ENCODE measurements around the gene PARP12. TPM values are rescaled to one million over a fixed set of nuclear protein-coding genes. Genes with fewer than 3 reads are reported as not detected.

Gene PARP12
- polyA plus RNA-seq, 4 donors: 30.9 to 150 (median 68.1) TPM

- FAIRE-seq (no peak), DNase-seq (no peak)
- Histone ChIP-seq H3K36me3 (ENCODE audit: control insufficient read depth in 3 of 3, insufficient read depth in 2 of 3, low read depth in 1 of 3, low read length in 3 of 3) (peaks cover 0 to 4% (median 0%) of the 10 kb centered on the region in 3 donors), H3K27me3 (ENCODE audit: control insufficient read depth in 3 of 3, insufficient read depth in 3 of 3, low read length in 3 of 3) (no peaks in the 10 kb centered on the region), H3K27ac (ENCODE audit: low read depth in 1 of 3, low read length in 2 of 3) (no peak overlapping the region), H3K4me3 (ENCODE audit: low read depth in 1 of 3, low read length in 3 of 3) (no peak overlapping the region), H3K9me3 (ENCODE audit: control insufficient read depth in 2 of 2, insufficient read depth in 1 of 2, low read depth in 1 of 2, low read length in 1 of 2) (no peaks in the 10 kb centered on the region), H3K4me1 (ENCODE audit: control insufficient read depth in 3 of 3, insufficient read depth in 2 of 3, low read depth in 1 of 3, low read length in 2 of 3) (peaks cover 0 to 23% (median 7%) of the 10 kb centered on the region in 3 donors)
- 77 to 88% (median 87%) methylated on average over 7 of the region's 7 CpGs for WGBS, 3 donors
Measured at GRCh38 chr7:140082770-140083169, 20.0 kb upstream of the PARP12 start.

GRCh38 chr7:140081774-140082425, 19.1 kb upstream of the PARP12 start:
- Histone ChIP-seq H3K27ac (ENCODE audit: low read depth in 1 of 3, low read length in 2 of 3) (no peak overlapping the region), H3K27me3 (ENCODE audit: control insufficient read depth in 3 of 3, insufficient read depth in 3 of 3, low read length in 3 of 3) (no peaks in the 10 kb centered on the region), H3K4me3 (ENCODE audit: low read depth in 1 of 3, low read length in 3 of 3) (no peak overlapping the region), H3K4me1 (ENCODE audit: control insufficient read depth in 3 of 3, insufficient read depth in 2 of 3, low read depth in 1 of 3, low read length in 2 of 3) (peaks cover 0 to 23% (median 7%) of the 10 kb centered on the region in 3 donors), H3K36me3 (ENCODE audit: control insufficient read depth in 3 of 3, insufficient read depth in 2 of 3, low read depth in 1 of 3, low read length in 3 of 3) (peaks cover 0 to 4% (median 0%) of the 10 kb centered on the region in 3 donors), H3K9me3 (ENCODE audit: control insufficient read depth in 2 of 2, insufficient read depth in 1 of 2, low read depth in 1 of 2, low read length in 1 of 2) (no peaks in the 10 kb centered on the region)
- 89 to 94% (median 92%) methylated on average over 11 of the region's 11 CpGs for WGBS, 3 donors
- no peak for FAIRE-seq
- DNase-seq: no peak

GRCh38 chr7:140080919-140081318, 18.2 kb upstream of the PARP12 start:
- no peaks in the 10 kb centered on the region for H3K27me3 ChIP-seq (ENCODE audit: control insufficient read depth in 3 of 3, insufficient read depth in 3 of 3, low read length in 3 of 3)
- DNase-seq: peak in 1 of 2 donors; percentile 93
- 14 to 58% (median 39%) methylated on average over 7 of the region's 7 CpGs for WGBS, 3 donors
- no peak overlapping the region for H3K4me3 ChIP-seq (ENCODE audit: low read depth in 1 of 3, low read length in 3 of 3)
- H3K36me3 ChIP-seq (ENCODE audit: control insufficient read depth in 3 of 3, insufficient read depth in 2 of 3, low read depth in 1 of 3, low read length in 3 of 3): no peaks in the 10 kb centered on the region
- no peaks in the 10 kb centered on the region for H3K9me3 ChIP-seq (ENCODE audit: control insufficient read depth in 2 of 2, insufficient read depth in 1 of 2, low read depth in 1 of 2, low read length in 1 of 2)
- H3K4me1 ChIP-seq (ENCODE audit: control insufficient read depth in 3 of 3, insufficient read depth in 2 of 3, low read depth in 1 of 3, low read length in 2 of 3): peaks cover 0 to 23% (median 7%) of the 10 kb centered on the region in 3 donors
- no peak overlapping the region for H3K27ac ChIP-seq (ENCODE audit: low read depth in 1 of 3, low read length in 2 of 3)
- FAIRE-seq: no peak

GRCh38 chr7:140079121-140079536, 16.4 kb upstream of the PARP12 start:
- FAIRE-seq: no peak
- 20 to 44% (median 30%) methylated on average over 6 of the region's 6 CpGs for WGBS, 3 donors
- DNase-seq: peak; percentile 40 to 47

GRCh38 chr7:140078392-140078791, 15.6 kb upstream of the PARP12 start:
- H3K4me3 ChIP-seq (ENCODE audit: low read depth in 1 of 3, low read length in 3 of 3): no peak overlapping the region
- no peak for DNase-seq
- no peak overlapping the region for H3K27ac ChIP-seq (ENCODE audit: low read depth in 1 of 3, low read length in 2 of 3)
- H3K36me3 ChIP-seq (ENCODE audit: control insufficient read depth in 3 of 3, insufficient read depth in 2 of 3, low read depth in 1 of 3, low read length in 3 of 3): no peaks in the 10 kb centered on the region
- 73 to 86% (median 78%) methylated on average over 13 of the region's 13 CpGs for WGBS, 3 donors
- H3K9me3 ChIP-seq (ENCODE audit: control insufficient read depth in 2 of 2, insufficient read depth in 1 of 2, low read depth in 1 of 2, low read length in 1 of 2): no peaks in the 10 kb centered on the region
- H3K27me3 ChIP-seq (ENCODE audit: control insufficient read depth in 3 of 3, insufficient read depth in 3 of 3, low read length in 3 of 3): no peaks in the 10 kb centered on the region
- peaks cover 0 to 23% (median 7%) of the 10 kb centered on the region in 3 donors for H3K4me1 ChIP-seq (ENCODE audit: control insufficient read depth in 3 of 3, insufficient read depth in 2 of 3, low read depth in 1 of 3, low read length in 2 of 3)
- no peak for FAIRE-seq

More at GRCh38 chr7:140079121-140079536, 16.4 kb upstream of the PARP12 start:
- H3K27me3 ChIP-seq (ENCODE audit: control insufficient read depth in 3 of 3, insufficient read depth in 3 of 3, low read length in 3 of 3): no peaks in the 10 kb centered on the region
- H3K27ac ChIP-seq (ENCODE audit: low read depth in 1 of 3, low read length in 2 of 3): peak overlapping the region in 2 of 3 donors; percentile 36 to 80
- no peak overlapping the region for H3K4me3 ChIP-seq (ENCODE audit: low read depth in 1 of 3, low read length in 3 of 3)
- H3K36me3 ChIP-seq (ENCODE audit: control insufficient read depth in 3 of 3, insufficient read depth in 2 of 3, low read depth in 1 of 3, low read length in 3 of 3): no peaks in the 10 kb centered on the region
- no peaks in the 10 kb centered on the region for H3K9me3 ChIP-seq (ENCODE audit: control insufficient read depth in 2 of 2, insufficient read depth in 1 of 2, low read depth in 1 of 2, low read length in 1 of 2)
- peaks cover 0 to 23% (median 7%) of the 10 kb centered on the region in 3 donors for H3K4me1 ChIP-seq (ENCODE audit: control insufficient read depth in 3 of 3, insufficient read depth in 2 of 3, low read depth in 1 of 3, low read length in 2 of 3)

- DNase-seq: no peak
Measured at GRCh38 chr7:140074780-140075179, 12.0 kb upstream of the PARP12 start.

GRCh38 chr7:140070546-140070945, 7.8 kb upstream of the PARP12 start:
- Histone ChIP-seq H3K4me3 (ENCODE audit: low read depth in 1 of 3, low read length in 3 of 3) (no peak overlapping the region), H3K36me3 (ENCODE audit: control insufficient read depth in 3 of 3, insufficient read depth in 2 of 3, low read depth in 1 of 3, low read length in 3 of 3) (no peaks in the 10 kb centered on the region), H3K9me3 (ENCODE audit: control insufficient read depth in 2 of 2, insufficient read depth in 1 of 2, low read depth in 1 of 2, low read length in 1 of 2) (peaks cover 0 to 3% of the 10 kb centered on the region in 2 donors), H3K27me3 (ENCODE audit: control insufficient read depth in 3 of 3, insufficient read depth in 3 of 3, low read length in 3 of 3) (no peaks in the 10 kb centered on the region), H3K27ac (ENCODE audit: low read depth in 1 of 3, low read length in 2 of 3) (no peak overlapping the region), H3K4me1 (ENCODE audit: control insufficient read depth in 3 of 3, insufficient read depth in 2 of 3, low read depth in 1 of 3, low read length in 2 of 3) (no peaks in the 10 kb centered on the region)
- FAIRE-seq (no peak), DNase-seq (no peak)

More at GRCh38 chr7:140074780-140075179, 12.0 kb upstream of the PARP12 start:
- Histone ChIP-seq H3K4me3 (ENCODE audit: low read depth in 1 of 3, low read length in 3 of 3) (no peak overlapping the region), H3K4me1 (ENCODE audit: control insufficient read depth in 3 of 3, insufficient read depth in 2 of 3, low read depth in 1 of 3, low read length in 2 of 3) (peaks cover 0 to 13% (median 0%) of the 10 kb centered on the region in 3 donors), H3K27ac (ENCODE audit: low read depth in 1 of 3, low read length in 2 of 3) (no peak overlapping the region), H3K9me3 (ENCODE audit: control insufficient read depth in 2 of 2, insufficient read depth in 1 of 2, low read depth in 1 of 2, low read length in 1 of 2) (peaks cover 0 to 3% of the 10 kb centered on the region in 2 donors), H3K27me3 (ENCODE audit: control insufficient read depth in 3 of 3, insufficient read depth in 3 of 3, low read length in 3 of 3) (no peaks in the 10 kb centered on the region), H3K36me3 (ENCODE audit: control insufficient read depth in 3 of 3, insufficient read depth in 2 of 3, low read depth in 1 of 3, low read length in 3 of 3) (no peaks in the 10 kb centered on the region)
- FAIRE-seq: no peak
- 74 to 87% (median 79%) methylated on average over 6 of the region's 6 CpGs for WGBS, 3 donors

- H3K4me1 ChIP-seq (ENCODE audit: control insufficient read depth in 3 of 3, insufficient read depth in 2 of 3, low read depth in 1 of 3, low read length in 2 of 3): no peaks in the 10 kb centered on the region
- H3K36me3 ChIP-seq (ENCODE audit: control insufficient read depth in 3 of 3, insufficient read depth in 2 of 3, low read depth in 1 of 3, low read length in 3 of 3): no peaks in the 10 kb centered on the region
- no peak overlapping the region for H3K4me3 ChIP-seq (ENCODE audit: low read depth in 1 of 3, low read length in 3 of 3)
- no peak overlapping the region for H3K27ac ChIP-seq (ENCODE audit: low read depth in 1 of 3, low read length in 2 of 3)
- FAIRE-seq (no peak), DNase-seq (no peak)
- H3K9me3 ChIP-seq (ENCODE audit: control insufficient read depth in 2 of 2, insufficient read depth in 1 of 2, low read depth in 1 of 2, low read length in 1 of 2): peaks cover 0 to 3% of the 10 kb centered on the region in 2 donors
- no peaks in the 10 kb centered on the region for H3K27me3 ChIP-seq (ENCODE audit: control insufficient read depth in 3 of 3, insufficient read depth in 3 of 3, low read length in 3 of 3)
- WGBS, 3 donors: 81 to 95% (median 93%) methylated on average over 4 of the region's 4 CpGs
Measured at GRCh38 chr7:140069298-140069949, 6.7 kb upstream of the PARP12 start.

Measured in small intestine (tissue), 7 donors.